ENCODE data around the gene GPATCH8. TPM values are rescaled to one million over a fixed set of nuclear protein-coding genes. Genes with fewer than 3 reads are reported as not detected.
A peak's percentile ranks its signal among the peaks of the same experiment; 100 is the strongest.

GPATCH8 gene
- total RNA-seq, 2 donors from 2014 or later = 21.3 to 26.4 TPM

GRCh38 chr17:44363613-44364159, 139.5 kb downstream of the GPATCH8 start, which contains the start of gene FAM171A2:
FAM171A2 (minus strand) TSS chr17:44363853; CDS start chr17:44363714, 139 bp downstream.
- Histone ChIP-seq H3K9me3 (no peaks in the 10 kb centered on the region), H3K4me1 (peaks cover 0 to 31% of the 10 kb centered on the region in 2 donors), H3K36me3 (no peaks in the 10 kb centered on the region), H3K27ac (peak within 1 kb of the TSS in 1 of 2 donors; percentile 32), H3K27me3 (no peaks in the 10 kb centered on the region), H3K4me3 (peak within 1 kb of the TSS; percentile 47 to 63)
- peak; percentile 85 to 93 for TF ChIP-seq CTCF (IDR thresholded peaks at IDR 0.05)
- no peak for DNase-seq (ENCODE audit: low spot score)

- Histone ChIP-seq H3K4me3 (peak overlapping the region; percentile 47 to 63), H3K27me3 (no peaks in the 10 kb centered on the region), H3K27ac (peak overlapping the region in 1 of 2 donors; percentile 32), H3K36me3 (no peaks in the 10 kb centered on the region), H3K4me1 (peaks cover 0 to 31% of the 10 kb centered on the region in 2 donors), H3K9me3 (no peaks in the 10 kb centered on the region)
- TF ChIP-seq CTCF (IDR thresholded peaks at IDR 0.05) = no peak
- no peak for DNase-seq (ENCODE audit: low spot score)
Measured at GRCh38 chr17:44362949-44363612, 140.1 kb downstream of the GPATCH8 start.

- TF ChIP-seq CTCF (IDR thresholded peaks at IDR 0.05) = no peak
- H3K4me1 ChIP-seq = peaks cover 0 to 31% of the 10 kb centered on the region in 2 donors
- peak overlapping the region in 1 of 2 donors; percentile 63 for H3K4me3 ChIP-seq
- no peak overlapping the region for H3K27ac ChIP-seq
- no peaks in the 10 kb centered on the region for H3K9me3 ChIP-seq
- no peaks in the 10 kb centered on the region for H3K36me3 ChIP-seq
- H3K27me3 ChIP-seq = no peaks in the 10 kb centered on the region
- DNase-seq (ENCODE audit: low spot score) = no peak
Measured at GRCh38 chr17:44362459-44362948, 140.7 kb downstream of the GPATCH8 start.

- Histone ChIP-seq H3K27ac (no peak overlapping the region), H3K4me3 (no peak overlapping the region), H3K4me1 (peaks cover 0 to 31% of the 10 kb centered on the region in 2 donors), H3K27me3 (no peaks in the 10 kb centered on the region), H3K36me3 (no peaks in the 10 kb centered on the region), H3K9me3 (no peaks in the 10 kb centered on the region)
- TF ChIP-seq CTCF (IDR thresholded peaks at IDR 0.05) = no peak
- DNase-seq (ENCODE audit: low spot score) = no peak
Measured at GRCh38 chr17:44361292-44362260, 141.6 kb downstream of the GPATCH8 start.

- no peak for DNase-seq (ENCODE audit: low spot score)
- Histone ChIP-seq H3K27ac (no peak overlapping the region), H3K9me3 (no peaks in the 10 kb centered on the region), H3K27me3 (no peaks in the 10 kb centered on the region), H3K4me1 (peaks cover 0 to 31% of the 10 kb centered on the region in 2 donors), H3K4me3 (no peak overlapping the region), H3K36me3 (no peaks in the 10 kb centered on the region)
- TF ChIP-seq CTCF (IDR thresholded peaks at IDR 0.05) = no peak
Measured at GRCh38 chr17:44360826-44361225, 142.4 kb downstream of the GPATCH8 start.

All from right atrium auricular region (tissue), 2 donors.